Measurements from ENCODE around the gene ICAM2.

The ICAM2 gene

DNA sequence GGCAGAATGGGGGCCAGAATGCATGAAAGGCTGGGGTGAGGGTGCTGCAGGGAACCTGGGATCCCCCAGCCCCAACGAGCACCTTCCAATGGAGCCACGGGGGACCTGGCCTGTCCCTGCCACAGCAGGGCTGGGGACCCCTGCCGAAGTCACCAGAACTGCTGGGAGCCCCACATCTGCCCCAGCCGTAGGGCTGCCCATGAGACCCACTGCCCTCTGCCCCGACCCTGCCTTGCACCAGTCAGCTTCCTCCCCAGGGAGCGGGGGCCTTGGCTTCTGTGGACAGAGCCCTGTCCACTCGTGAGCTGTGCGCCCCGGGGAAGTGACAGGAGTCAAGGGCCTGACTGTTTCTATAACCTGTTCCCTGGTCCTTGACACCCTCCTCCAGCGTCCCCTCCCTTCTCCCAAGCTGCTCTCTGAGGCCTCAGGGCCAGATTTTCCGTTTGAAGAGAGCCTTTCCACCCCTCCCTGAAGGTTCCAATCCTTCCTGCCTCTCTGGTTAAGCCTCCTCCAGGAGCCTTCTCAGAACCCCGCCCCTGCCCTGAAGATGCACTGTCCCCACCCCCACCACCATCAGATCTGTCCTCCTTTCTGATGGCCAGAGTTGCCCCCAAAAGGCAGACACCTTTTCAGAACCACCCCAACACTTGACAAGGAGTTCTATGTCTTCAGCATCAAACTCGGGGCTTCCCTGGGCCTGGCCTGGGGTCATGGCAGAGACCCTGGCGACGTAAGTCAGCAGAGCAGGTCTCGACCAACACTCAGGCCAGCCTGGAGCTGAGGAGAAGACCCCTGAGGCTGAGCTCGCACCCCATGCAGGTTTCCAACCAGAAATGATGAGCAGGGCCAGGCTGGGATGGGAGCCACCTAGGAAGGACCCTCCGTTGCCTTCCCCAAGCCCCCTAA, 33.0 kb downstream of the ICAM2 start:
- Histone ChIP-seq H3K4me3 (ENCODE audit: low read depth, low read length) (no peak overlapping the region), H3K27me3 (ENCODE audit: insufficient read depth, low read depth, severe bottlenecking) (no peaks in the 10 kb centered on the region), H3K27ac (peak overlapping the region; percentile 56), H3K9me3 (ENCODE audit: severe bottlenecking) (no peaks in the 10 kb centered on the region), H3K36me3 (no peaks in the 10 kb centered on the region)
- DNase-seq: peak; percentile 60
- TF ChIP-seq, protein P1, sequence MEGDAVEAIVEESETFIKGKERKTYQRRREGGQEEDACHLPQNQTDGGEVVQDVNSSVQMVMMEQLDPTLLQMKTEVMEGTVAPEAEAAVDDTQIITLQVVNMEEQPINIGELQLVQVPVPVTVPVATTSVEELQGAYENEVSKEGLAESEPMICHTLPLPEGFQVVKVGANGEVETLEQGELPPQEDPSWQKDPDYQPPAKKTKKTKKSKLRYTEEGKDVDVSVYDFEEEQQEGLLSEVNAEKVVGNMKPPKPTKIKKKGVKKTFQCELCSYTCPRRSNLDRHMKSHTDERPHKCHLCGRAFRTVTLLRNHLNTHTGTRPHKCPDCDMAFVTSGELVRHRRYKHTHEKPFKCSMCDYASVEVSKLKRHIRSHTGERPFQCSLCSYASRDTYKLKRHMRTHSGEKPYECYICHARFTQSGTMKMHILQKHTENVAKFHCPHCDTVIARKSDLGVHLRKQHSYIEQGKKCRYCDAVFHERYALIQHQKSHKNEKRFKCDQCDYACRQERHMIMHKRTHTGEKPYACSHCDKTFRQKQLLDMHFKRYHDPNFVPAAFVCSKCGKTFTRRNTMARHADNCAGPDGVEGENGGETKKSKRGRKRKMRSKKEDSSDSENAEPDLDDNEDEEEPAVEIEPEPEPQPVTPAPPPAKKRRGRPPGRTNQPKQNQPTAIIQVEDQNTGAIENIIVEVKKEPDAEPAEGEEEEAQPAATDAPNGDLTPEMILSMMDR (IDR thresholded peaks at IDR 0.05; ENCODE audit: low read depth, low read length): no peak

GRCh38 chr17:63986821-63987220, 33.6 kb downstream of the ICAM2 start:
- Histone ChIP-seq H3K4me3 (ENCODE audit: low read depth, low read length) (no peak overlapping the region), H3K36me3 (no peaks in the 10 kb centered on the region), H3K27ac (peak overlapping the region; percentile 56), H3K9me3 (ENCODE audit: severe bottlenecking) (no peaks in the 10 kb centered on the region), H3K27me3 (ENCODE audit: insufficient read depth, low read depth, severe bottlenecking) (no peaks in the 10 kb centered on the region)
- TF ChIP-seq, protein P1 (IDR thresholded peaks at IDR 0.05; ENCODE audit: low read depth, low read length): no peak
- DNase-seq: no peak

DNA sequence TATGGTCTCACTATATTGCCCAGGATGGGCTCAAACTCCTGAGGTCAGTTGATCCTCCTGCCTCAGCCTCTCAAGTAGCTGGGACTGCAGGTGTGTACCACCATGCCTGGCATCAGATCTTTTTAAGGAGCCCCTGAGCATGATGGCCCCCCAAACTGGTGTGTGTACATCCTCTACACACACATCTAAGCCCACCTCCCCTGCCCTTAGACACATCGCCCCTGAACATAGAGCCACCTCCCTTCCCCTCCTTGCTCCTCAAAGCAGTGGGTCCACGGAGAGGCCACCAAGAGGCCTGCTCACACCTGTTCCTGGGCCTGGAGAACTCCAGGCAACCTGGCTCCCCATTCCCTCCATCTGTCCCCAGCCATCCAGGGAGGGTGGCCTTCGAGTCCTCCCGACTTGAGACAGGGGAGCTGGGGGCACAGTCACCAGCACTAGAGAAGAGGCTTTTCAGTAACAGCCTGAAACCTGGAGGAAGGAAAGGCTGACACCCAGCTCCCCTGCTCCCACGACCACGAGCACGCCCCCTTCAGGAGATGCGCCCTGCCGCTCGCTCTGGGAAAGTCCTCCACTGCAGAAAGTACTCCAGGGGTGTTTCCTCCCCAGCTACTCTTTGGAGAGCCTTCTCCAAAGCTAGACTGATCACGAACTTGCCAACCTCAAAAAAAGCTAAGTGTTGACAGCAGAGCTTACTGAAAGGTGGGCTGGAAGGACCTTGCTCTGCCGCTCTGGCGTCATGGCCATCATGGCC, 34.9 kb downstream of the ICAM2 start:
- H3K9me3 ChIP-seq (ENCODE audit: severe bottlenecking): peaks cover 3% of the 10 kb centered on the region
- no peaks in the 10 kb centered on the region for H3K27me3 ChIP-seq (ENCODE audit: insufficient read depth, low read depth, severe bottlenecking)
- TF ChIP-seq, protein P1 (IDR thresholded peaks at IDR 0.05; ENCODE audit: low read depth, low read length): peak; percentile 53
- H3K36me3 ChIP-seq: no peaks in the 10 kb centered on the region
- no peak for DNase-seq
- H3K27ac ChIP-seq: no peak overlapping the region
- H3K4me3 ChIP-seq (ENCODE audit: low read depth, low read length): no peak overlapping the region

- Histone ChIP-seq H3K27ac (no peak overlapping the region), H3K4me3 (ENCODE audit: low read depth, low read length) (no peak overlapping the region), H3K36me3 (no peaks in the 10 kb centered on the region), H3K9me3 (ENCODE audit: severe bottlenecking) (peaks cover 3% of the 10 kb centered on the region), H3K27me3 (ENCODE audit: insufficient read depth, low read depth, severe bottlenecking) (no peaks in the 10 kb centered on the region)
- no peak for DNase-seq
- TF ChIP-seq, protein P1 (IDR thresholded peaks at IDR 0.05; ENCODE audit: low read depth, low read length): no peak
Observed at GRCh38 chr17:63984651-63985386, 35.6 kb downstream of the ICAM2 start.

- no peak for DNase-seq
- TF ChIP-seq, protein P1 (IDR thresholded peaks at IDR 0.05; ENCODE audit: low read depth, low read length): no peak
- Histone ChIP-seq H3K4me3 (ENCODE audit: low read depth, low read length) (no peak overlapping the region), H3K27ac (no peak overlapping the region), H3K27me3 (ENCODE audit: insufficient read depth, low read depth, severe bottlenecking) (no peaks in the 10 kb centered on the region), H3K36me3 (no peaks in the 10 kb centered on the region), H3K9me3 (ENCODE audit: severe bottlenecking) (peaks cover 3% of the 10 kb centered on the region)
Observed at GRCh38 chr17:63984236-63984635, 36.2 kb downstream of the ICAM2 start.

Data from WERI-Rb-1 (cell line).